Measurements from ENCODE around the gene GNG5.
"Not testable (repeated sequence)": the region's sequence is repeated elsewhere in the genome, so short reads cannot be mapped to it uniquely, and the experiment has no call there.

Gene GNG5

GRCh38 chr1:84506002-84506728, at the start of gene GNG5, which contains the start of gene SPATA1:
GNG5 (minus strand) TSS chr1:84506581; CDS start chr1:84506091, 490 bp downstream.
SPATA1 (plus strand) TSS chr1:84506386; CDS start chr1:84516360, 9,974 bp downstream.
- peak; percentile 96 to 97 for DNase-seq

DNA sequence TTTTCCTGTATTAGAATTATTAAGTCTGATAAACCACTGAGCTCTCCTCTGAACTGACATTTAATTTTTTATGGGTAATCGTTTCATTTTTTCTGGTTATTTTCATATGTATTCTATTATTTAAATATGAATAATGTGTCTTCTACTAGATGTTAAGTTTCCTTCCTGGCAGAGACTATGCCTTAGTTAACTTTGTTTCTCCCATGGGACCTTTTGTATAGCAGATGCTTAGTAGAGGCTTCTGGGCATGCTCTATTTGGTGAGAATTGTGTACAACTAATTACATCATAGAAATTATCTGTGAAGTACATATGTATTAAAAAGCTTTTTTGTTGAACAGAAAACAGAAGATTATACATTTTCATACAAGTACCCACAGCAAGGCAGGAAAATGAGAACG, 44.4 kb upstream of the GNG5 start:
- DNase-seq: no peak

DNA sequence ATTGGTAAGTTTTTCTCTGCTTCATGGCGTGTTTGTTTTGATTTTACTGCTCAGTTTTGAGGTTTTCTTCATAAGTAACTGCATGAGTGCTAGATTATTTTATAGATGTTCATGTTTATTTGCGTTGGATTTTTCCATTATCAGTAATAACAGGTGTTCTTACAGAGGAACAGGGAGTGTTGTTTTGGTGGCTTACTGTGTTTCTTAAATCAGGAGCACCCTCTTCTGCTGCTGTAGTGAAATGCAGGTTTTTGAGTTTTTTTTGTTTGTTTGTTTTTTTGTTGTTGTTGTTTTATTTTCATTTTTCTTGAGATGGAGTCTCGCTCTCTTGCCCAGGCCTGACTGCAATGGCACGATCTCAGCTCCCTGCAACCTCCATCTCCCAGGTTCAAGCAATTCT, 35.3 kb upstream of the GNG5 start:
- DNase-seq: peak in 1 of 2 donors; percentile 8

GRCh38 chr1:84540759-84541158, 34.4 kb upstream of the GNG5 start:
- no peak for DNase-seq

GRCh38 chr1:84539972-84540371, 33.6 kb upstream of the GNG5 start:
- no peak for DNase-seq

GRCh38 chr1:84538599-84538998, 32.2 kb upstream of the GNG5 start:
- DNase-seq: no peak

DNA sequence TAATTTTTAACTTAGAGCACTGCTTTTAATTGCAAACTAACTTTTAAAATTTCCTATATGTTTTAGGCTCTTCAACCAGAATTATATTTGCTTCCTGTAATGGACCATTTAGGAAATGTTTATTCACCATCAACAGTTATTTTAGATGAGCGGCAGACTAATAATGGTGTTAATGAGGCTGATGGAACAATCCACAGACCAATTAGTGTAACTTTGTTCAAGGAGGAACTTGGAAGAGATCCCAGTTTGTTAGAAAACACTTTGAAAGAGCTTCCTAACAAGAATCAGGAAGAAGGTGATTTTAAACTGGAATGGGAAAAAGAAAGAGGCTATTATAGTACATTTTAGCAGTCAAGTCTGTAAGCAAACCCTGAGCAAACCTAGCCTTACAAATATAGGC, 19.4 kb upstream of the GNG5 start:
- no peak for DNase-seq

GRCh38 chr1:84524590-84524989, 18.2 kb upstream of the GNG5 start:
- no peak for DNase-seq

DNA sequence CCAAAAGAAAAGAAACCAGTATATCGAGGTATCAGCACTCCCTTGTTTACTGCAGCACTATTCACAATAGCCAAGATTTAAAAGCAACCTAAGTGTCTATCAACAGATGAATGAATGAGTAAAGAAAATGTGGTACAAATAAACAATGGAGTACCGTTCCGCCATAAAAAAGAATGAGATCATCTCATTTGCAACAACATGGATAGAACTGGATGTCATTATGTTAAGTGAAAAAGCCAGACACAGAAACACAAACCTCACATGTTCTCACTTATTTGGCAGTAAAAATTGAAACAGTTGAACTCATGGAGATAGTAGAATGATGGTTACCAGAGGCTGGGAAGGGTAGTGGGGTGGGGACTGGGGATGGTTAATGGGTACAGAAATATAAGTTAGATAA, 4.3 kb upstream of the GNG5 start:
- DNase-seq: no peak

DNA sequence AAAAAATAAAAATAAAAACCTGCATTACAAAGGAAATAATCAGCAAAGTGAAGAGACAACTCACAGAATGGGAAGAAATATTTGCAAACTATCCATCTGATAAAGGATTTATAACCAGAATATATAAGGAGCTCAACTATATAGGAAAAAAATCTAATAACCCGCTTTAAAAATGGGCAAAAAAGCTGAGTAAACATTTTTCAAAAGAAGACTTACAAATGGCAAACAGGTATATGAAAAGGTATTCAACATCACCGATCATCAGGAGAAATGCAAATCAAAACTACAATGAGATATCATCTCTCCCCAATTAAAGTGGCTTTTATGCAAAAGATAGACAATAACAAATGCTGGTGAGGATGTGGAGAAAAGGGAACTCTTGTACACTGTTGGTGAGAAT, 3.8 kb upstream of the GNG5 start:
- DNase-seq: no peak

GRCh38 chr1:84509029-84509428, 2.6 kb upstream of the GNG5 start:
- DNase-seq: no peak

DNA sequence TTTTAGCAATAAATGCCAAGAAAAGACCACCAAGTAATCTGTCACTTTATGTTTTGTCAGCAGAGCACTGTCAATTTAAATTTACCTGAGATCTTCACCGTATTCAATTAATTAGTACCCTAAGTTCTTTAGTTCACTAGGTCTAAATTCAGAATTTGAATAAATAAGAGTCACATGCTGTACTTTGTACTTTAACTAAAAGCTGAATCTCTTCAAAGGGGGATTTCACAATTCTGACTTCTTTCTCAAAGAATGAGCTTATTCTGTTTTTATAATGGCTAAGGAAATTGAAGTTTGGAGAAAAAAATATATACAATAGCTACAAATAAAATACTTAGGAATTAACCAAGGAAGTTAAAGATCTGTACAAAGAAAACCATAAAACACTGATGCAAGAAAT, 2.1 kb upstream of the GNG5 start:
- no peak for DNase-seq

DNA sequence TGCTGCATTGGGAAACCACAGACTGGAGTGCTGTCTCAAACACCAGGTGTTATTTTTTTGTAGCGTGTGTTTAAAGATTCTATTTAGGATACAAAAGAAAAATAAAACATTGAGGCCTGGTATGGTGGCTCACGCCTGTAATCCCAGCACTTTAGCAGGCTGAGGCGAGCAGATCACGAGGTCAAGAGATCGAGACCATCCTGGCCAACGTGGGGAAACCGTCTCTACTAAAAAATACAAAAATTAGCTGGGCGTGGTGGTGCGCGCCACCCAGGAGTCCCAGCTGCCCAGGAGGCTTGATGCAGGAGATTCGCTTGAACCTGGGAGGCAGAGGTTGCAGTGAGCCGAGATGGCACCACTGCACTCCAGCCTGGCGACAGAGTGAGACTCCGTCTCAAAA, 1.5 kb upstream of the GNG5 start:
- not testable (repeated sequence) for DNase-seq

GRCh38 chr1:84506729-84507453, 510 bp upstream of the GNG5 start:
- no peak for DNase-seq

- DNase-seq: peak in 1 of 2 donors; percentile 13
These were observed 834 bp downstream of the GNG5 start for GRCh38 chr1:84505493-84506001.

- peak in 1 of 2 donors; percentile 21 for DNase-seq
These were observed 1.5 kb downstream of the GNG5 start for GRCh38 chr1:84504580-84505492.

GRCh38 chr1:84502927-84503326, 3.5 kb downstream of the GNG5 start:
- no peak for DNase-seq

- DNase-seq: no peak
These were observed 8.6 kb downstream of the GNG5 start for GRCh38 chr1:84497631-84498275.

DNA sequence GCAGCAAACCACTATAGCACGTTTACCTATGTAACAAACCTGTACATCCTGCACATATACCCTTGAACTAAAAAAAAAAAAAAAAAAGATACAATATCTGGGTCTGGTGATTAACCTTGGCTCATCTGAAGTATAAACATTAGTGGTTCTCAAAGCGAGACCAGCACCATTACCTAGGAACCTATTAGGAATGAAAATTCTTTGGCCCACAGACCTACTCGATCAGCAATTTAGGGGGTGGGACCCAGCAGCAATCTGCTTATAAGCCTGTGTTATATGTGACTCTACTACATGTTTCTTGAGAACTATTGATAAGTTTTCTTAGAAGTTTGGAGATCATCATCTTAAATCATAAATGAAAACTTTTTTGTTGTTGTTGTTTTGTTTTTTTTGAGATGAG, 9.9 kb downstream of the GNG5 start:
- no peak for DNase-seq

- no peak for DNase-seq
These were observed 12.6 kb downstream of the GNG5 start for GRCh38 chr1:84493747-84494146.

GRCh38 chr1:84492726-84493125, 13.7 kb downstream of the GNG5 start:
- no peak for DNase-seq

DNA sequence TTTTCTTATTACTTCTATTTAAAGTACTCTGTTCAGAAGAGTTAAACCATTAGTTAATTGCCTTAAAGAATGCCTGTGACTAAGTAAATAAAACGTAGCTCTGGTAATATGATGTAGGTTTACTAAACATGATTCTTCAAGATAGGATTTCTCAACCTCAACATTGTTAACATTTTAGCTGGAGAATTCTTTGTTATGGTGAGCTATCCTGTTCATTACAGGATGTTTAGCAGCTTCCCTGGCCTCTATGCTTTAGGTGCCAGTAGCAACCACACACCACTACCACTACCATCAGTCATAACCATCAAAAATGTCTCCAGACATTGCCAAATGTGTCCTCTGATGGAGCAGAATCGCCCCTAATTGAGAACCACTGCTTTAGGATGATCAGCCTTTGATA, 16.6 kb downstream of the GNG5 start:
- no peak for DNase-seq

DNA sequence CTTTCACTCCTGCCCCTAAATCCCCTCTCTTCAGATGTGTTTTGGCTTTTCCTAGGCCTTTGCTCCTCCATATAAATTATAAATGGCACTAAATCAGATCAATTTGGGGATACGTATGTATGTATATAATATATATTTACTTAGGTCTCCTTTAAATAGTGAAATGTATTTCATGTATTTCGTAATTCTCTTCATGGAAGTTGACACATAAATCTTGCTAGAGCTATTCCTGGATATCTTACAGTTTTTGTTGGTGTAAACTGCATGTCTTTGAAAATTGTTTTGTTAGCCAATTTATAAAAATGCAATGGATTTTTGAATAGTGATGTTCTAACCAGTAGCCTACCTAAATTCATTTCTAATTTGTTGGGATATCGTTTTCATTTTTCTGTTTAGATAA, 18.3 kb downstream of the GNG5 start:
- DNase-seq: no peak
